A673 (cell line): ENCODE measurements around the gene MYCT1.
"Not testable (repeated sequence)": the region's sequence is repeated elsewhere in the genome, so short reads cannot be mapped to it uniquely, and the experiment has no call there.

Source experiments
- CTCF ChIP-seq: fragments of 300-800, 200-600 bp; sonication (generic); conservative IDR thresholded peaks from 2 replicates; pipeline ENCODE4 v1.5.1; 2017; ENCODE audit warnings: low read depth, mild to moderate bottlenecking, antibody characterized with exemption, low read length, moderate library complexity, mixed read lengths
- EZH2 ChIP-seq: fragments of 200-600 bp; sonication (generic); IDR thresholded peaks from 2 replicates; pipeline ENCODE4 v1.6.1; 2017; ENCODE audit warnings: borderline replicate concordance, low read depth, mild to moderate bottlenecking, mixed read lengths, antibody characterized with exemption, low read length; ENCODE audit not compliant: poor library complexity, severe bottlenecking

- TF ChIP-seq CTCF, EZH2: not testable (repeated sequence)
These were observed 14.8 kb upstream of the MYCT1 start for GRCh38 chr6:152682935-152683334.
